ENCODE data around the gene GRAP2. TPM values are rescaled to one million over a fixed set of nuclear protein-coding genes. Genes with fewer than 3 reads are reported as not detected.
A peak's percentile ranks its signal among the peaks of the same experiment; 100 is the strongest.
"Not testable (repeated sequence)": the region's sequence is repeated elsewhere in the genome, so short reads cannot be mapped to it uniquely, and the experiment has no call there.

The GRAP2 gene
- total RNA-seq, 3 donors from 2014 or later (not counting 1 experiment from before 2014, with no cell fraction given): 65.1 to 97.3 (median 92.2) TPM

GRCh38 chr22:39856588-39856987, 44.3 kb upstream of the GRAP2 start:
- H3K36me3 ChIP-seq (ENCODE audit: control insufficient read depth, insufficient read depth, low read length): no peaks in the 10 kb centered on the region
- no peak overlapping the region for H3K4me3 Mint-ChIP-seq

GRCh38 chr22:39859903-39860588, 40.8 kb upstream of the GRAP2 start:
- H3K36me3 Mint-ChIP-seq: no peaks in the 10 kb centered on the region
- intact Hi-C loops (cut with micrococcal nuclease): no loop called here
- no peak for TF ChIP-seq CTCF (IDR thresholded peaks at IDR 0.05)
- no peak overlapping the region for H3K27ac ChIP-seq (ENCODE audit: low read length)
- DNase-seq (peak in 1 of 2 donors; percentile 19), ATAC-seq (no peak)
- H3K4me3 Mint-ChIP-seq: no peak overlapping the region
- no peaks in the 10 kb centered on the region for H3K36me3 ChIP-seq (ENCODE audit: control insufficient read depth, insufficient read depth, low read length)
- H3K4me3 ChIP-seq (ENCODE audit: low read length): no peak overlapping the region
- no peaks in the 10 kb centered on the region for H3K9me3 ChIP-seq (ENCODE audit: control insufficient read depth, insufficient read depth, low read length)
- no peaks in the 10 kb centered on the region for H3K4me1 Mint-ChIP-seq
- H3K9me3 Mint-ChIP-seq: no peaks in the 10 kb centered on the region
- H3K27ac Mint-ChIP-seq: no peak overlapping the region
- H3K27me3 Mint-ChIP-seq (ENCODE audit: low read depth in 2 of 2): no peaks in the 10 kb centered on the region
- 33% methylated on average over 4 of the region's 7 CpGs for WGBS (ENCODE audit: insufficient coverage)
- no peaks in the 10 kb centered on the region for H3K4me1 ChIP-seq (ENCODE audit: control insufficient read depth, insufficient read depth, low read length)
- H3K27me3 ChIP-seq (ENCODE audit: control insufficient read depth, insufficient read depth, low read length): no peaks in the 10 kb centered on the region

More at GRCh38 chr22:39856588-39856987, 44.3 kb upstream of the GRAP2 start:
- Histone ChIP-seq H3K27ac (ENCODE audit: low read length) (no peak overlapping the region), H3K4me3 (ENCODE audit: low read length) (no peak overlapping the region), H3K27me3 (ENCODE audit: control insufficient read depth, insufficient read depth, low read length) (no peaks in the 10 kb centered on the region), H3K9me3 (ENCODE audit: control insufficient read depth, insufficient read depth, low read length) (no peaks in the 10 kb centered on the region), H3K4me1 (ENCODE audit: control insufficient read depth, insufficient read depth, low read length) (no peaks in the 10 kb centered on the region)
- TF ChIP-seq CTCF (IDR thresholded peaks at IDR 0.05): no peak
- H3K36me3 Mint-ChIP-seq: no peaks in the 10 kb centered on the region
- WGBS (ENCODE audit: insufficient coverage): 100% methylated on average over 4 of the region's 4 CpGs
- no peak for ATAC-seq
- peaks cover under 1 to 2% of the 10 kb centered on the region in 2 donors for H3K27me3 Mint-ChIP-seq (ENCODE audit: low read depth in 2 of 2)
- H3K9me3 Mint-ChIP-seq: no peaks in the 10 kb centered on the region
- intact Hi-C loops (cut with micrococcal nuclease): no loop called here
- no peak for DNase-seq
- H3K27ac Mint-ChIP-seq: no peak overlapping the region
- no peaks in the 10 kb centered on the region for H3K4me1 Mint-ChIP-seq

- no peaks in the 10 kb centered on the region for H3K27me3 Mint-ChIP-seq (ENCODE audit: low read depth in 2 of 2)
- intact Hi-C loops (cut with micrococcal nuclease): no loop called here
Measured at GRCh38 chr22:39868741-39869140, 32.1 kb upstream of the GRAP2 start.

GRCh38 chr22:39869797-39870196, 31.1 kb upstream of the GRAP2 start:
- H3K9me3 Mint-ChIP-seq; H3K4me1 ChIP-seq (ENCODE audit: control insufficient read depth, insufficient read depth, low read length); H3K27me3 ChIP-seq (ENCODE audit: control insufficient read depth, insufficient read depth, low read length); H3K27me3 Mint-ChIP-seq (ENCODE audit: low read depth in 2 of 2); DNase-seq; intact Hi-C loops (cut with micrococcal nuclease); H3K9me3 ChIP-seq (ENCODE audit: control insufficient read depth, insufficient read depth, low read length); H3K27ac ChIP-seq (ENCODE audit: low read length); H3K27ac Mint-ChIP-seq; H3K36me3 Mint-ChIP-seq; H3K36me3 ChIP-seq (ENCODE audit: control insufficient read depth, insufficient read depth, low read length); ATAC-seq; H3K4me3 Mint-ChIP-seq; H3K4me3 ChIP-seq (ENCODE audit: low read length): not testable (repeated sequence)
- WGBS (ENCODE audit: insufficient coverage): 96% methylated on average over 2 of the region's 2 CpGs
- H3K4me1 Mint-ChIP-seq: peaks cover 31 to 33% of the 10 kb centered on the region in 2 donors

More at GRCh38 chr22:39868741-39869140, 32.1 kb upstream of the GRAP2 start:
- Mint-ChIP-seq H3K27ac (no peak overlapping the region), H3K4me3 (no peak overlapping the region), H3K4me1 (peaks cover 31 to 33% of the 10 kb centered on the region in 2 donors), H3K9me3 (no peaks in the 10 kb centered on the region), H3K36me3 (no peaks in the 10 kb centered on the region)
- ATAC-seq (no peak), DNase-seq (no peak)
- no CpG with 5 or more reads among the region's 1 CpG for WGBS (ENCODE audit: insufficient coverage)
- Histone ChIP-seq H3K27me3 (ENCODE audit: control insufficient read depth, insufficient read depth, low read length) (no peaks in the 10 kb centered on the region), H3K4me1 (ENCODE audit: control insufficient read depth, insufficient read depth, low read length) (peaks cover 6% of the 10 kb centered on the region), H3K27ac (ENCODE audit: low read length) (no peak overlapping the region), H3K9me3 (ENCODE audit: control insufficient read depth, insufficient read depth, low read length) (no peaks in the 10 kb centered on the region), H3K36me3 (ENCODE audit: control insufficient read depth, insufficient read depth, low read length) (no peaks in the 10 kb centered on the region), H3K4me3 (ENCODE audit: low read length) (no peak overlapping the region)
- no peak for TF ChIP-seq CTCF (IDR thresholded peaks at IDR 0.05)

Data from natural killer cell (primary cell).